Measurements from ENCODE around the gene ARID1A. TPM values are rescaled to one million over a fixed set of nuclear protein-coding genes. Genes with fewer than 3 reads are reported as not detected.

The ARID1A gene
- total RNA-seq, 4 donors from 2014 or later, result 25.8 to 48.4 (median 40.6) TPM

DNA sequence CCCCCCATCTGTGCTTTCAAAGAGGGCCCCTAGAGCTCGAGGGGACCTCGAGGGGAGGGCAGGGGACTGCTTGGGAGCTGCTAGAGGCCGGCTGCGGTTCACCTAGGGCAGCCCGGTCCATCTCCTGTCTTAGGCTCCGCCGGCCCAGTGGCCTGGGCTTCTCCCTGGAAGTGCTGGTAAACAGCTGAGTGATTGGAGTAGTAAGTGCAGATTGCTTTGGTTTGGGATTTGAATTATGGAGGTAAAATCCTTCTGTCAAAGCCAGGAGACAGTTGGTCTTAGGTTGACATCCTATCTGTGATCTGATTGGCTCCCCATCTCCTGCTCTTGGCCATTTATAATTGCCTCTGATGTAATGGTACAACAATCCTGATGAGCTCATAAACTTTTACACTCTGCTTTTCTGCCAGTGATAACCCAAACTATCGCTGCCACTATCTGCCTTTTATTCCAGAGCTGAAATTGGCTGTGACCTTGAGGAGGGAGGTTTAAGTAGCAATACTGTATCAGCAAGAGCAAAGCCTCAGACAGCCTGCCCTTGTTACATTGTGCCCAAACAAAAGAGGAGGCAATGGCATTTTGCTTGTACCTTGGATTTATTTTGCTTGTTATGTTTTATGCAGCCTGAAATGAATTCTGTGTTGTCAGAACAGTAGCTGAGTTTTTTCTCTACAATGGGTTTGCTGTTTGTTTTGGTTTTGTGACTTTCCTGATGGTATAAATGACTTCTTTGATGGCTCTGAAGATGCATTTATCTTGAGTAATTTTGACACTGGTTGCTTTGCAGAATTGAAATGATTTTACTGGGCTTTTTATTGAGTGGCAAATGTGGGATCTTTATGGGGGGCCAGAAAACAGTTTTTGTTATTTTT, 2.4 kb downstream of the ARID1A start:
- ATAC-seq (ENCODE audit: low FRiP score), result peak; percentile 46
- TF ChIP-seq, protein P1, sequence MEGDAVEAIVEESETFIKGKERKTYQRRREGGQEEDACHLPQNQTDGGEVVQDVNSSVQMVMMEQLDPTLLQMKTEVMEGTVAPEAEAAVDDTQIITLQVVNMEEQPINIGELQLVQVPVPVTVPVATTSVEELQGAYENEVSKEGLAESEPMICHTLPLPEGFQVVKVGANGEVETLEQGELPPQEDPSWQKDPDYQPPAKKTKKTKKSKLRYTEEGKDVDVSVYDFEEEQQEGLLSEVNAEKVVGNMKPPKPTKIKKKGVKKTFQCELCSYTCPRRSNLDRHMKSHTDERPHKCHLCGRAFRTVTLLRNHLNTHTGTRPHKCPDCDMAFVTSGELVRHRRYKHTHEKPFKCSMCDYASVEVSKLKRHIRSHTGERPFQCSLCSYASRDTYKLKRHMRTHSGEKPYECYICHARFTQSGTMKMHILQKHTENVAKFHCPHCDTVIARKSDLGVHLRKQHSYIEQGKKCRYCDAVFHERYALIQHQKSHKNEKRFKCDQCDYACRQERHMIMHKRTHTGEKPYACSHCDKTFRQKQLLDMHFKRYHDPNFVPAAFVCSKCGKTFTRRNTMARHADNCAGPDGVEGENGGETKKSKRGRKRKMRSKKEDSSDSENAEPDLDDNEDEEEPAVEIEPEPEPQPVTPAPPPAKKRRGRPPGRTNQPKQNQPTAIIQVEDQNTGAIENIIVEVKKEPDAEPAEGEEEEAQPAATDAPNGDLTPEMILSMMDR (IDR thresholded peaks at IDR 0.05), result no peak
- DNase-seq (ENCODE audit: low spot score), result no peak

DNA sequence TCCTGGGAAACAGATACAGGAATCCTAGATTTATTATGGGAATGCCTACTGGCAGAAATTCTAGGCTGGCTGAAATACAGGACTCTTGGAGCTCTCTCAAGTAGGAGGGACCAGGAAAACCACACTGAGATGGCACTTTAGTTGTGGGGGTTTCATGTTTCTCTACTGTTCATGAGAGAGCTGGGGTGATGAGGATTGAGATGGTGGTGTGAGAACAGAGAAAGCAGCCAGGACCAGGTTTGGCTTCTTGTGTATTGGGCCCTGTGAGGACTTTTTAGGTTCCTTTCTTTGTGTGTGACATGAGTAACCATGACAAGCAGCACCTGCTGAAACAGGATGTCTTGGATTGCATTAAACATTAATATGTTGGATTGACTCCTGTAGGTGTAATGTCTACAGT, 4.9 kb downstream of the ARID1A start:
- no peak for DNase-seq (ENCODE audit: low spot score)
- TF ChIP-seq, protein P1 (IDR thresholded peaks at IDR 0.05), result no peak
- no peak for ATAC-seq (ENCODE audit: low FRiP score)

DNA sequence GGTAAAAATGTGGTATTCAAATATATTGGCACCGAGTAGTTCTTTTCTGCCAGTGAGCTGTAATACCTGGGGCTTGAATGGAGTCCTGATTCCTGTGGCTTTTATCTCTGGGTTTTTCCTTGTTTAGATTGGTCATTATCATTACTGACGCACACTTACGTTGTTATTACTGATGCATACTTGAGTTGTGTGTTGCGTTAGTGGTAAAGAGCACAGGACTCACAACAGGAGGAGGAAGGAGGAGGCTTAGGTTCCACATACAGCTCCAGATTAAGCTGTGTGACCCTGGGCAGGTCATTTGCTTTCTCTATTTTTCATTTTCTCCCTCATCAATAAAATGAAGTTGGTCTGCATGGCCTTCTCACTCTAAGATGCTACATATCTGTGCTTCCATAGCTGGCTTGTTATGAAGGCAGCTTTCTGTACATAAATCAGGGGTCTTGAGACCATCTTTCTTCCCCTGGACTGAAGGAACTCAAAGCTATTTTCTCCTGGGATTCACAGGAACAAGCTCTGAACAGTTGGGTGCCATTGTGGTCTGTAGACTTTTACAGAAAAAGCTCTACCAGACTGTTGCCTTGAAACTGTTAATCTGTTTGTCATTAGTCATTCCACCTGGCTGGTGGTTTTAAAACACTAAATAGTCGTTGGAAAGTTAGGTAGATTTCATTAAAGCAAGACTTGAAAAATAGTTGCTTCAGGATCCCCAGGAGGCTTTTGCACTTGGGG, 5.6 kb downstream of the ARID1A start:
- DNase-seq (ENCODE audit: low spot score) (no peak), ATAC-seq (ENCODE audit: low FRiP score) (no peak)
- TF ChIP-seq, protein P1 (IDR thresholded peaks at IDR 0.05), result no peak

DNA sequence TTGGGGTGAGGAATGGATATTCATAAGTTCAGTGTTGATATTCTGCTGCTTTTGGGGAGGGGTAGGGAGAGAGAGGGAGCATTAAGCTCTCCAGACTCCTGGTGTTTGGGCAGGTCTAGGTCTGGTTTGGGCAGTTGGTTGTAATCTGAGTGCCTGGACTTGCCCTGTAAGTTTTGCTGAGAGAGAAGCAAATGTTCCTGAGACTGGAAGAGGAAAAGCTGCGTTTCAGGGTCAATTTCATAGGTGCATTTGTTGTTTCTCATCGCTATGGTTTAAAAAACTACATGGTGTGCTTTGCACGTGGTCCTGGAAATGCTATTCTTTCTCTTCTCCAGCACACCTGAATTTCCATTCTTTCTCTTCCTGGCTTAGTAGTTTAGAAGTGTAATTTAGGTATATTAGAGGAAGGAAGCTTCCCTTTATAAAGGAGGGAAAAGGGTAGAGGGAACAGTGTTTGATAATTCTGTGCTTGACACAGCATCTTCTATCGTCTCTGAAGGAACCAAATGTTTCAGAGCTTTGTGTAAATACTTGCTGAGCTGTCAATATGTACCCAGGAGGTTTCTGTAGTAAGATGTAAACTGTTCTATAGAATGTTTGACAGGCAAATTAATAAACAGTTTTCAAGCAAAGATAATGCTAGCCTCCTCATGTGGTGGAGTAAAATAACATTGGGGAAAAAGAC, 6.3 kb downstream of the ARID1A start:
- no peak for ATAC-seq (ENCODE audit: low FRiP score)
- TF ChIP-seq, protein P1 (IDR thresholded peaks at IDR 0.05), result no peak
- DNase-seq (ENCODE audit: low spot score), result no peak

DNA sequence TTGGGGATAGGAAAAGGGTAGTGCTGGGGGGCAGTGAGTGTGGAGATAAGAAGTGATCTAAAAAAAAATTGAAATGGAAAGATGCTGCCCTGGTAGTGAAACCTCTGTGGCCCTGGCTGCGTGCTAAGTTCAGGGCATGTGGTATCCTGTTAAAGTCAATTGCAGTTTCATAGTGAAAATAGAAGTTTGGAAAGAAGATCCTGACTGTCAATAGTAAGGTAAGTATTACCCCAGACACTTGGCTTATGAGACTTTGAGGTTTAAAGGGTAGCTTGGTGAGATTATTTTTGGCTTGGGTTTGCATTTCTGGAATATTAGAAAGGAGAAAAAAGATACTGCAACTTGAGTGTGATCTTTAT, 6.8 kb downstream of the ARID1A start:
- no peak for DNase-seq (ENCODE audit: low spot score)
- TF ChIP-seq, protein P1 (IDR thresholded peaks at IDR 0.05), result no peak
- ATAC-seq (ENCODE audit: low FRiP score), result no peak

DNA sequence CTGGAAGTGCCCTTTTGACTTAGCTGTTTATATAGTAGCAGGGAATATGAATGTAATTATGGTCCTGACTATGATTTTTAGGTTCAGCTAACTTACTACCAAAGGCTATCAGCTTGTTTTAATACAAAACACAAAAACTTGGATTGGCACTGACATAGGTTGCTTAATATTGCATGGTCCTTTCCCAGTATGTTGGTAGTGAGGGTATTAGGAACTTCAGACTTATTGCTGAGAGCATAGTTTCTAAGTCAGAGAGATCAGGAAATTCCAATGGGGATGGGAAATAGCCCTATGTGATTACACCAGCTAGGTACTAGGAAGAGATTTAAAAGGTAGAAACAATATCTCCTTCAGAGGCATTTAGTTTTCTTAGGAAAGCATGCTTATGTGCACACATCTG, 7.7 kb downstream of the ARID1A start:
- no peak for ATAC-seq (ENCODE audit: low FRiP score)
- TF ChIP-seq, protein P1 (IDR thresholded peaks at IDR 0.05), result no peak
- DNase-seq (ENCODE audit: low spot score), result no peak
